Endothelial cell of umbilical vein (primary cell): Measurements from ENCODE around the gene TPP1. TPM values are rescaled to one million over a fixed set of nuclear protein-coding genes. Genes with fewer than 3 reads are reported as not detected.

Source experiments
- BruUV-seq: library from RNA; stranded (reverse); fragments of 400-500 nt; replicated peaks from 2 replicates; lab custom pipeline; 2021; lab: Mats Ljungman, UMichigan
- CTCF ChIA-PET: fragments of 300-600, 350-600 bp; sonication (Branson Sonifier 250); formaldehyde crosslinking; loops from one replicate; lab custom pipeline; 2021; ENCODE audit warnings: antibody characterized with exemption, inconsistent platforms; lab: Charles Lee
- POLR2A ChIA-PET: fragments of 300-600, 350-600 bp; sonication (Branson Sonifier 250); formaldehyde crosslinking; loops from one replicate; lab custom pipeline; 2021; ENCODE audit warnings: antibody characterized with exemption, inconsistent platforms; lab: Charles Lee
- DNase-seq: peaks from one replicate; pipeline ENCODE4 v3.0.0-alpha.2; 2011; ENCODE audit warnings: low read depth, low spot score
- FAIRE-seq: peaks from 2 replicates; lab custom pipeline; 2011; peaks lifted over from hg19 to GRCh38; lab: Jason Lieb, UNC
- H2AFZ ChIP-seq: 2 replicates; pipeline ENCODE4 v1.6.0; 2012; ENCODE audit warnings: low read depth, low read length, control low read depth, inconsistent platforms
- H3K27ac ChIP-seq: 2 replicates; pipeline ENCODE4 v1.5.1; 2011; ENCODE audit warnings: low read depth, mild to moderate bottlenecking, control low read depth, low read length, moderate library complexity; ENCODE audit not compliant: insufficient read depth
- H3K27me3 ChIP-seq, 2 experiments: 2 replicates each; pipeline versions ENCODE4 v1.6.0 to v1.6.1; 2011; ENCODE audit warnings: low read length in 2 of 2, mixed read lengths in 1 of 2; ENCODE audit not compliant: control insufficient read depth in 2 of 2, insufficient read depth in 2 of 2
- H3K36me3 ChIP-seq, 2 experiments: 2 replicates in 1 of 2; 3 replicates in 1 of 2; pipeline ENCODE4 v1.5.1; 2011; ENCODE audit warnings: low read length in 2 of 2, mild to moderate bottlenecking in 1 of 2, moderate library complexity in 1 of 2; ENCODE audit not compliant: control insufficient read depth in 2 of 2, insufficient read depth in 2 of 2; ENCODE audit errors: extremely low read depth in 1 of 2
- H3K4me1 ChIP-seq: 3 replicates; pipeline ENCODE4 v1.5.1; 2011; ENCODE audit warnings: mild to moderate bottlenecking, low read length; ENCODE audit not compliant: control insufficient read depth, insufficient read depth; ENCODE audit errors: extremely low read depth
- H3K4me2 ChIP-seq: 2 replicates; pipeline ENCODE4 v1.6.1; 2011; ENCODE audit warnings: low read length, control low read depth, mixed read lengths; ENCODE audit not compliant: insufficient read depth
- H3K4me3 ChIP-seq, 3 experiments: fragments of 200-600 bp in 1 of 3; sonication (generic), shearing (Covaris generic) in 1 of 3; replicated peaks in 1 of 3; 2 replicates each; pipeline ENCODE4 v1.5.1; 2011 to 2016; ENCODE audit warnings: control low read depth in 3 of 3, low read length in 3 of 3, mild to moderate bottlenecking in 2 of 3, inconsistent platforms in 1 of 3, low read depth in 1 of 3, moderate library complexity in 1 of 3; ENCODE audit not compliant: insufficient read depth in 1 of 3
- H3K79me2 ChIP-seq: 2 replicates; pipeline ENCODE4 v1.6.0; 2012; ENCODE audit warnings: low read length, inconsistent platforms; ENCODE audit not compliant: control insufficient read depth, insufficient read depth
- H3K9ac ChIP-seq: replicated peaks from 2 replicates; pipeline ENCODE3; 2011; ENCODE audit warnings: low read length, control low read depth; ENCODE audit not compliant: insufficient read depth; ENCODE audit errors: extremely low read depth
- H3K9me1 ChIP-seq: replicated peaks from 3 replicates; pipeline ENCODE4 v1.6.0; 2011; ENCODE audit warnings: mild to moderate bottlenecking, low read length; ENCODE audit not compliant: control insufficient read depth, insufficient read depth; ENCODE audit errors: extremely low read depth
- H3K9me3 ChIP-seq: replicated peaks from 2 replicates; pipeline ENCODE4 v1.5.1; 2012; ENCODE audit warnings: low read length, inconsistent platforms; ENCODE audit not compliant: control insufficient read depth, insufficient read depth
- H4K20me1 ChIP-seq: replicated peaks from 2 replicates; pipeline ENCODE3; 2011; ENCODE audit warnings: mild to moderate bottlenecking, low read length; ENCODE audit not compliant: control insufficient read depth, insufficient read depth; ENCODE audit errors: extremely low read depth
- CTCF ChIP-seq, 2 donors: IDR thresholded peaks; 1 replicate in 1 of 2; 2 replicates in 1 of 2; pipeline ENCODE4 v1.5.1; 2011; ENCODE audit warnings: low read length in 2 of 2, mild to moderate bottlenecking in 2 of 2, moderate library complexity in 2 of 2, control low read depth in 1 of 2, inconsistent platforms in 1 of 2, low read depth in 1 of 2; ENCODE audit not compliant: insufficient read depth in 1 of 2; ENCODE audit errors: extremely low read depth in 1 of 2
- EZH2 ChIP-seq: IDR thresholded peaks from 2 replicates; pipeline ENCODE4 v1.6.1; 2012; ENCODE audit warnings: borderline replicate concordance, low read depth, mild to moderate bottlenecking, moderate library complexity, low read length, inconsistent platforms; ENCODE audit not compliant: severe bottlenecking
- FOS ChIP-seq: IDR thresholded peaks from 2 replicates; pipeline ENCODE4 v1.6.1; 2011; ENCODE audit warnings: mild to moderate bottlenecking, low read length, moderate library complexity, borderline replicate concordance; ENCODE audit not compliant: insufficient read depth
- GATA2 ChIP-seq: IDR thresholded peaks from 2 replicates; pipeline ENCODE4 v1.7.0; 2011; ENCODE audit warnings: low read depth, mild to moderate bottlenecking, moderate library complexity, mixed read lengths, low read length; ENCODE audit not compliant: insufficient read length, insufficient read depth
- JUN ChIP-seq: IDR thresholded peaks from 2 replicates; pipeline ENCODE4 v1.6.1; 2011; ENCODE audit warnings: borderline replicate concordance, low read depth; ENCODE audit not compliant: insufficient read length, insufficient read depth
- MAX ChIP-seq: IDR thresholded peaks from 2 replicates; pipeline ENCODE4 v1.6.1; 2011; ENCODE audit not compliant: insufficient read depth, insufficient read length
- MYC ChIP-seq: IDR thresholded peaks from one replicate; pipeline ENCODE4 v1.6.1; 2011; ENCODE audit warnings: mild to moderate bottlenecking, low read depth, low read length
- POLR2A ChIP-seq: IDR thresholded peaks from 2 replicates; pipeline ENCODE4 v1.6.1; 2012; ENCODE audit warnings: low read depth, mild to moderate bottlenecking, control low read depth, low read length
- POLR2AphosphoS5 ChIP-seq: IDR thresholded peaks from 2 replicates; pipeline ENCODE4 v1.6.1; 2012; ENCODE audit warnings: low read depth, mild to moderate bottlenecking, control low read depth, low read length, moderate library complexity; ENCODE audit not compliant: insufficient read depth
- dilution Hi-C: fragments of 300-500 bp; cut with MboI; formaldehyde crosslinking; loops from one replicate; pipeline ENCODE4 v1.15.0; 2019; ENCODE audit warnings: low sequenced_read_pairs; ENCODE audit not compliant: extremely low pct_ligation_motif_present
- intact Hi-C: fragments of 100-400 bp; cut with micrococcal nuclease; formaldehyde crosslinking; loops from one replicate; pipeline ENCODE4 v1.10.0; 2022
- polyA plus RNA-seq, 4 experiments: library from polyadenylated mRNA; depleted of rRNA in 3 of 4; stranded (reverse) in 3 of 4; unstranded in 1 of 4; fragments of >200 nt; gene quantifications; 2 replicates each; pipeline versions ENCODE4 v1.2.1 to v1.2.3, GENCODE V29; 2011 to 2012; ENCODE audit warnings: missing spikeins in 1 of 4
- total RNA-seq: library from RNA; stranded (reverse); gene quantifications from 2 replicates; pipeline ENCODE4 v1.2.3, GENCODE V29; 2021

Gene TPP1
- total and polyA plus RNA-seq, 2 donors (not counting 3 experiments of a cell fraction or from before 2014, with no cell fraction given): 124 to 224 TPM

- peaks cover 6% of the 10 kb centered on the region for H3K4me1 ChIP-seq
- dilution Hi-C loops: no loop called here
- H3K27me3 ChIP-seq: no peaks in the 10 kb centered on the region
- TF ChIP-seq CTCF (IDR thresholded peaks at IDR 0.05; ENCODE audit: extremely low read depth in 1 of 2, insufficient read depth in 1 of 2, low read depth in 1 of 2, low read length in 2 of 2): no peak
- TF ChIP-seq MAX: no peak
- TF ChIP-seq MYC: no peak
- no peak for TF ChIP-seq POLR2AphosphoS5
- no peak for TF ChIP-seq FOS
- TF ChIP-seq EZH2: no peak
- TF ChIP-seq POLR2A: no peak
- TF ChIP-seq JUN: no peak
- TF ChIP-seq GATA2: no peak
- H3K9me3 ChIP-seq: no peaks in the 10 kb centered on the region
- POLR2A ChIA-PET: interaction anchor here (0.8 kb wide), 1 partner anchor 10 kb away, joined by 3 read pairs; the partner anchor contains the start of gene TPP1
- BruUV-seq: no TSS peak
- H3K9me1 ChIP-seq: no peaks in the 10 kb centered on the region
- no peak overlapping the region for H2AFZ ChIP-seq
- intact Hi-C loops: no loop called here
- DNase-seq (no peak), FAIRE-seq (no peak)
- no peaks in the 10 kb centered on the region for H4K20me1 ChIP-seq
- no peak overlapping the region for H3K9ac ChIP-seq
- no peak overlapping the region for H3K27ac ChIP-seq
- no peak overlapping the region for H3K4me3 ChIP-seq
- H3K79me2 ChIP-seq: no peaks in the 10 kb centered on the region
- CTCF ChIA-PET: interaction anchor here (0.7 kb wide), 1 partner anchor 11 kb away, joined by 3 read pairs; the partner anchor contains the start of gene TPP1
- no peak overlapping the region for H3K4me2 ChIP-seq
- peaks cover 5 to 79% of the 10 kb centered on the region in 2 experiments for H3K36me3 ChIP-seq
Measured at GRCh38 chr11:6629573-6629891, 10.3 kb upstream of the TPP1 start.
